ENCODE results near the gene DYNLT1. TPM values are rescaled to one million over a fixed set of nuclear protein-coding genes. Genes with fewer than 3 reads are reported as not detected.

The DYNLT1 gene
- total and polyA plus RNA-seq, 7 donors = 68.7 to 457 (median 118) TPM

DNA sequence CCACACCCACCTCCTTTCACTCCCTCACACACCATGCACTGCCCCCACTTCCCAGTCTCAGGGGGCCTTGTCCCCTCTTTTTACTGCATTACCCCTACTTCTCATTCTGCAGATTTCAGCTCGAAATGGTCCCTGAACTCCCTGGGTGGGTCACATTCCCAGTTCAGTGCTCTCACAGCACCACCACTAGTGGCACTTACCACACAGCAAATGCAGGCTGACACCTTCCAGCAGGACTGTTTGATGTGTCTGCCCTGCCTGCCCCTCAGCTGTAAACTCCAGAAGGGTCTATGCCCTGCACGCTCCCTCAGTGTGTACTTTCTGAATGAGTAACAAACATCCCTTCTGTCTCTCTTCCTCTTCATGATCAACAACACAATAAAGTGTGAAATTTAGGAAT lies 4.0 kb downstream of the DYNLT1 start:
- Histone ChIP-seq H3K4me1 (peaks cover 0 to 41% (median 35%) of the 10 kb centered on the region in 4 donors), H3K4me3 (no peak overlapping the region), H3K9me3 (no peaks in the 10 kb centered on the region), H3K27ac (no peak overlapping the region), H3K27me3 (no peaks in the 10 kb centered on the region), H3K36me3 (peaks cover 0 to 32% (median 14%) of the 10 kb centered on the region in 4 donors)
- intact Hi-C loops (cut with DNase I) = loop anchor here (5.0 kb wide), 2 partner anchors 52 to 477 kb away; no protein-coding TSS in a partner anchor
- TF ChIP-seq, protein P1, sequence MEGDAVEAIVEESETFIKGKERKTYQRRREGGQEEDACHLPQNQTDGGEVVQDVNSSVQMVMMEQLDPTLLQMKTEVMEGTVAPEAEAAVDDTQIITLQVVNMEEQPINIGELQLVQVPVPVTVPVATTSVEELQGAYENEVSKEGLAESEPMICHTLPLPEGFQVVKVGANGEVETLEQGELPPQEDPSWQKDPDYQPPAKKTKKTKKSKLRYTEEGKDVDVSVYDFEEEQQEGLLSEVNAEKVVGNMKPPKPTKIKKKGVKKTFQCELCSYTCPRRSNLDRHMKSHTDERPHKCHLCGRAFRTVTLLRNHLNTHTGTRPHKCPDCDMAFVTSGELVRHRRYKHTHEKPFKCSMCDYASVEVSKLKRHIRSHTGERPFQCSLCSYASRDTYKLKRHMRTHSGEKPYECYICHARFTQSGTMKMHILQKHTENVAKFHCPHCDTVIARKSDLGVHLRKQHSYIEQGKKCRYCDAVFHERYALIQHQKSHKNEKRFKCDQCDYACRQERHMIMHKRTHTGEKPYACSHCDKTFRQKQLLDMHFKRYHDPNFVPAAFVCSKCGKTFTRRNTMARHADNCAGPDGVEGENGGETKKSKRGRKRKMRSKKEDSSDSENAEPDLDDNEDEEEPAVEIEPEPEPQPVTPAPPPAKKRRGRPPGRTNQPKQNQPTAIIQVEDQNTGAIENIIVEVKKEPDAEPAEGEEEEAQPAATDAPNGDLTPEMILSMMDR (IDR thresholded peaks at IDR 0.05) = no peak
- no peak for TF ChIP-seq POLR2A (IDR thresholded peaks at IDR 0.05)
- TF ChIP-seq POLR2AphosphoS5 (IDR thresholded peaks at IDR 0.05) = no peak
- TF ChIP-seq EP300 (IDR thresholded peaks at IDR 0.05) = no peak
- WGBS, 2 donors = 83 to 86% methylated on average over 2 of the region's 2 CpGs
- DNase-seq = peak; percentile 29

DNA sequence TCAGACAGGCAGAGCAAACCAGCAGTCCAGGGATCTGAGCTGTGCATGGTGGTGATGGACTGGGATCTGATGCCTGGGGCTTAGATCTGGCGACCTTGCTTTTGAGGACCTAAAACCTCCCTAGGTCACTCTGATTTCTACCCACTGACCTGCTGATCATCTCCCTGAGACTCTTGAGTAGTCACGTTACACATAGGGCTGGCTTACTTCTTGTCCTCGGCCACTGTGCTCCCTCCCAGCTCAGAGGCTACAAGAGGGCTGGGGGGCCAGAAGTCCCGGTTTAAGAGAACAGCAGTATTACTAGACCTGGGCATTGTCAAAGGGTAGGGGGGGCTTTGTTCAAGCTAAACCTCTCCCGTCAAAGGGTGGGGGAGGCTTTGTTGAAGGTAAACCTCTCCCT lies 5.5 kb downstream of the DYNLT1 start:
- Histone ChIP-seq H3K27ac (no peak overlapping the region), H3K4me1 (peaks cover 0 to 38% (median 32%) of the 10 kb centered on the region in 4 donors), H3K9me3 (no peaks in the 10 kb centered on the region), H3K4me3 (no peak overlapping the region), H3K27me3 (no peaks in the 10 kb centered on the region), H3K36me3 (peaks cover 0 to 47% (median 17%) of the 10 kb centered on the region in 4 donors)
- TF ChIP-seq EP300 (IDR thresholded peaks at IDR 0.05) (no peak), POLR2A (IDR thresholded peaks at IDR 0.05) (no peak), POLR2AphosphoS5 (IDR thresholded peaks at IDR 0.05) (no peak)
- TF ChIP-seq, protein P1 (IDR thresholded peaks at IDR 0.05) = no peak
- 91% methylated on average over 5 of the region's 5 CpGs for WGBS, 2 donors
- intact Hi-C loops (cut with DNase I) = no loop called here
- DNase-seq = peak; percentile 32

DNA sequence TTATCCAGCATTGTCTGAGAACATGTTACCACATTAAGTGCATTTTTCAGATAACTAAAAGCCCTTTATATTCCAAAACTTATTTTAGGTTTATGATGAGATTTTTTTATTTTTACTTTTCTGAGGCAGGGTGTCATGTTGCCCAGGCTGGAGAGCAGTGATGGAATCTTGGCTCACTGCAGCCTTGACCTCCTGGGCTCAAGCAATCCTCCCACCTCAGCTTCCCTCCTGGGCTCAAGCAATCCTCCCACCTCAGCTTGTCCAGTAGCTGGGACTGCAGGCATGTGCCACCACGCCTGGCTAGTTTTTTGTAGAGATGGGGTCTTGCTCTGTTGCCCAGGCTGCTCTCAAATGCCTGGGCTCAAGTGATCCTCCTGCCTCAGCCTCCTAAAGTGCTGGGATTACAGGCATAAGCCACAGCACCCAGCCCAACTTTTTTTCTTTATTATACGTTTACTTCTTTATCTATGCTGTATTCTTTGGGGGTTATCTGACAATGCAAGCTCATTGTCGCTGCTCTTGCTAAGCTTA lies 6.2 kb downstream of the DYNLT1 start:
- TF ChIP-seq, protein P1 (IDR thresholded peaks at IDR 0.05) = no peak
- no peak for TF ChIP-seq POLR2AphosphoS5 (IDR thresholded peaks at IDR 0.05)
- TF ChIP-seq EP300 (IDR thresholded peaks at IDR 0.05) = no peak
- no peak for TF ChIP-seq POLR2A (IDR thresholded peaks at IDR 0.05)
- Histone ChIP-seq H3K27ac (no peak overlapping the region), H3K4me3 (no peak overlapping the region), H3K4me1 (peaks cover 0 to 34% (median 27%) of the 10 kb centered on the region in 4 donors), H3K9me3 (no peaks in the 10 kb centered on the region), H3K27me3 (no peaks in the 10 kb centered on the region), H3K36me3 (peaks cover 0 to 51% (median 17%) of the 10 kb centered on the region in 4 donors)
- WGBS, 2 donors = 85 to 91% methylated on average over 3 of the region's 3 CpGs
- no peak for DNase-seq
- intact Hi-C loops (cut with DNase I) = no loop called here

DNA sequence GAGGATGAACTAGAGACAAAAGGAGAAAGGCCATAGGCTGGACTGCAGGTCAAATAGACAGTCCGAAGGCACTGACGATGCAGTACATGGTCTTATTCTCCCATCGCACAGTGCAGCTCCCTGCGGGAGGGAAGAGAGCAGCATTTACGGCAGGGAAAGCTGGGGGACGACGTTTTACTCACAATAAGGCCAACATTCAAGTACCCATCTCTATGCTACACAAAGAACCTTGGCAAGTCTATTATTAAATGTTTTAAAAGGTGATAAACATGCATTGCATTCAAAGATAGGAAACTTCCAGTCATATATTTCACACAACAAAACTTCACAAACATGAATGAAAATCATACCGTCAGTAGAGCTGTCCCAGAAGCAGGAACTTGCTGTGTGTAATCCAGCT lies 7.8 kb downstream of the DYNLT1 start:
- no peaks in the 10 kb centered on the region for H3K27me3 ChIP-seq
- no peaks in the 10 kb centered on the region for H3K9me3 ChIP-seq
- peaks cover 0 to 22% (median 11%) of the 10 kb centered on the region in 4 donors for H3K4me1 ChIP-seq
- no peak for DNase-seq
- intact Hi-C loops (cut with DNase I) = no loop called here
- H3K36me3 ChIP-seq = peaks cover 0 to 60% (median 18%) of the 10 kb centered on the region in 4 donors
- TF ChIP-seq POLR2AphosphoS5 (IDR thresholded peaks at IDR 0.05) (no peak), EP300 (IDR thresholded peaks at IDR 0.05) (no peak), POLR2A (IDR thresholded peaks at IDR 0.05) (no peak)
- TF ChIP-seq, protein P1 (IDR thresholded peaks at IDR 0.05) = no peak
- H3K4me3 ChIP-seq = no peak overlapping the region
- H3K27ac ChIP-seq = no peak overlapping the region
- WGBS, 2 donors = 91 to 93% methylated on average over 8 of the region's 8 CpGs
